Measurements from ENCODE around the gene NIPAL4.

GRCh38 chr5:157456301-157456700, 3.7 kb upstream of the NIPAL4 start:
- no peak for TF ChIP-seq CTCF (IDR thresholded peaks at IDR 0.05)
- TF ChIP-seq POLR2A (IDR thresholded peaks at IDR 0.05), result no peak
- no peak for TF ChIP-seq POLR2AphosphoS5 (IDR thresholded peaks at IDR 0.05)

All from stomach (tissue), 4 donors.